GM11168 (cell line): ENCODE results near the gene AP3D1.

Experiments
- in situ Hi-C: fragments of 300-500 bp; cut with MboI; formaldehyde crosslinking; loops from one replicate; pipeline ENCODE4 v1.12.0; 2022; ENCODE audit warnings: low sequenced_read_pairs; ENCODE audit not compliant: unreplicated experiment

The AP3D1 gene

GRCh38 chr19:2184422-2184975 lies 33.1 kb upstream of the AP3D1 start:
- in situ Hi-C loops: no loop called here

- in situ Hi-C loops: no loop called here
Measured at GRCh38 chr19:2181633-2181997, 30.2 kb upstream of the AP3D1 start.

DNA sequence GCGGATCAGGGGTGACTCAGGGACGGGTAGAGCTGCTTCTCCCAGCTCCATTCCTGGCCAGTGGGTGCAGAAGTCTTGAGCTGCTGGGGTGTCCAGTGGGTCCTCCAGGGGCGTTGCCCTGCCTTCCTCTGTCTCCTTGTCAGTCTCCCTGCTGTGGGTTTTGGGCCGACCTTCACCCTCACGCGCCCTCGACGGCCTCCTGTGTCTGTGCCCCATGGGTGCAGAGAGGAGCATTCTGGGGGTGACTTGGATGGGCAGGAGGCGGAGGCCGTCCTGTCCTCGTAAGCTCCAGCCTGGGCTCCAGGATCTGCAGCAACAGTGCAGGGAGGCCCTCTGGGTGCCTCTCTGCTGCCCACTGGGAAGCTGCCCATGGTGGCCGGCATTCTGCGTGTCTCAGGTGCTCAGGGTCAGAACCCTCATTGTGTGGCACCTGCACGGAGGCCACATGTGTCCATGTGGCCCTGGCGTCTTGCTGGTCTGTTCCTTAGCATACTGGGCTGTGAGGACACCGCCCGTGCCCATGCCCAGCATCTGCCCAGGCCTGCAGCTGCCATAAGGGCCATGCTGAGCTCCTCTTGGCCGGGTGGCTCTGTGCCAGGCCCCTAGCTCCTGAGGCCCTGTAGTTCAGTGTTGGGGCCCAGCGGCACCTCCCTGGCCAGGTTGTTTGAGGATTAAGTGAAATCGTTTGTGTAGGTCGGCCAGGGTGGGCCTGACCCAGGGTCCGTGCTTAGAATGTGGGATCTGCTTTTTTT lies 29.7 kb upstream of the AP3D1 start:
- in situ Hi-C loops: no loop called here

GRCh38 chr19:2180114-2180513 lies 28.7 kb upstream of the AP3D1 start:
- in situ Hi-C loops: no loop called here

DNA sequence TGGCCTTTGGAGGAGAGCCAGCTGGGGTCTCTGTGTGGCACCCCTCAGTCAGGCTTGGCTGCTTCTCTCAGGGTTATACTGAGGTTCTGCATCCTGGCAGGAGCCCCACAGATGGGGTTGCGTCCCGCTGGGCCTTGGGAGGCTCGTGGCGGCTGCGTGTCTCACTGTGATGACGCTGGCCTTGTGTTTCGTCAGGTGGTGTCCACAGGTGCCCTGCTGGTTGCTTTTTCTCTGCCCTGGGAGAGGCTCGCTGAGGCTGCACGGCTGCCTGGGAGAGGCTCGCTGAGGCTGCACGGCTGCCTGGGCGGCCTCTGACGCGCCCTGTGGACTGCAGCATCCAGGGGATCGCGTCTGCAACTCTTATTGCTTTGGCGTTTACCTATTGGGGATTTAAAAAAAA lies 27.7 kb upstream of the AP3D1 start:
- in situ Hi-C loops: no loop called here

DNA sequence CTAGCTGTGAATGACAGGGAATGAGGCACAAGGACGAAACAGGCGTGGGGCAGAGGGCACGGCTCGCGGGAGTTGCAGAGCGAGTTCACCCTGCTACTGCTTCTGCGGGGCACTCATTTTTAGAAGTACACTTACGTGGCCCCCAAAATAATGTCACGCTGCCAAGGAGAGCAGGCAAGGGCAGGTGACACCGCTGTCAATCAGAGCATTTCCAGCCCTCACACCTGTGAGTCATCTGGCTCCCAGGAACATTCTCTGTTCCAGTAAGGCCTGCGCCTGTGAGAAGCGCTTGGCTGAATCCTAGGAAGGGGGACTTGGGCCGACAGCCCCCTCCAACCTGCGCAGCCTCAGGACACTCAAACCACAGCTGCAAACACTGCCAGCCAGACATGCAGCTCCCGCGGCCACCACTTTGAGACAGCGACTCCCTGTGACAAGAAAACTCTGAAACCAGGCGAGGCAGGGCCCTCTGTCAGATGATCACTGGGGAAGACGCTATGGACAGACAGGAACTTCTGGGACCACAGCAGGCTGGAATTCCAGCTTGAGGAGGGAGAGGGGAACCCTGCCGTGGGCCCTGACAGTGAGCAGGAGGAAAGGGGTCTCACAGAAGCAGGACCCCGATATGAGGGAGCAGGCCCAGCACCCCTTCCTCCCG lies 25.1 kb upstream of the AP3D1 start:
- in situ Hi-C loops: no loop called here

DNA sequence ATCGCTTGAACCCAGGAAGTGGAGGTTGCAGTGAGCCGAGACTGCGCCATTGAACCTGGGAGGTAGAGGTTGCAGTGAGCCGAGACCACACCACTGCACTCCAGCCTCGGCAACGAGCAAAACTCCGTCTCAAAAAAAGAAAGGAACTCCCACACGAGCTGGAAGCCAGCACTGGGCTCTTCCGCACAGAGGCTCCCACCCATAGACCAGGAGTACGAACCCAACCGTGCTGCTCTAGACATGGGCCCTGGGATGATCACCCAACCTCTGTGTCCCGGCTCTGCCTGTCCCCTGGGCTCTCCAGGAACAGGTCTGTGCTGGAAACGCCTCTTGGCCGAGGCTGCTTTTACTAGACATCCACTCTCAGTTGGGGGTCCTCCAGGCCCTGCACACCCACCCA lies 24.4 kb upstream of the AP3D1 start:
- in situ Hi-C loops: no loop called here

GRCh38 chr19:2173767-2174577 lies 22.6 kb upstream of the AP3D1 start:
- in situ Hi-C loops: no loop called here

GRCh38 chr19:2173388-2173766 lies 22.0 kb upstream of the AP3D1 start:
- in situ Hi-C loops: no loop called here

DNA sequence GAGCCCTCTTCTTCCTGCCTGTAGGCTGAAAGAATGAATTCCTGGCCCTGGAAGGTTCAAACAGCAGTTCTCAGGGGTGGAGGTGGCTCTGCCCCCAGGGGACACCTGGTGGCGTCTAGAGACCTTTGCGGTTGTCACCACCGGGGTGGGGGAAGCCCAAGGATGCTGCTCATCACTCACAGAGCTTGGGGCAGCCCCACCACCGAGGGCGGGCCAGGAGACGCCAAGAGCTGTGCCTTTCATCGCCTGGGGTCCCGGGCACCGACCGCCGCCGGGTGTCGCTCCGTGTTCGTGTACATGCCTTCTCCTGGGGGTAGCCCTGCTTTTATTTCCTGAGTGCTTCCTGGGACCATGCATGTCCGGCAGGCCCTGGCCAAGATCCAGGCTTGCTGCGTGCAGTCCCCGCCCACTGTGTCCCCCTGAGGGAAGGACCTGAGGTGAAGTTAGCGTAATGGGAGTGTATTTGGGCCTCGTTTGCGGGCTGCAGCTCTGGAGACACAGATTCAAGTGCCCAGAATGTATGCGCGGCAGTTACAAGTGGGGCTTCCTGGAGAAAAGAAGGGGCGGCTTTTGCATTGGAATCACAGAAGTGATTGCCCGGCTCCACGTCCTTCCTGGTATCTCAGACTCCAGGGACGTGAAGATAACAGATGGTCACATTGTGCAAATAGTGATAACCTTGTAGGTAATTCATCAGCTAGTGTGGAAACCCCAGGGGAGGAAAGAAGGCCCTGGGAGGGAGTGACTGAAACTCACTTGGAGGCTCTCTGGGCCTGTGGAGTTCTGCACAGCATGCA lies 20.2 kb upstream of the AP3D1 start:
- in situ Hi-C loops: no loop called here

DNA sequence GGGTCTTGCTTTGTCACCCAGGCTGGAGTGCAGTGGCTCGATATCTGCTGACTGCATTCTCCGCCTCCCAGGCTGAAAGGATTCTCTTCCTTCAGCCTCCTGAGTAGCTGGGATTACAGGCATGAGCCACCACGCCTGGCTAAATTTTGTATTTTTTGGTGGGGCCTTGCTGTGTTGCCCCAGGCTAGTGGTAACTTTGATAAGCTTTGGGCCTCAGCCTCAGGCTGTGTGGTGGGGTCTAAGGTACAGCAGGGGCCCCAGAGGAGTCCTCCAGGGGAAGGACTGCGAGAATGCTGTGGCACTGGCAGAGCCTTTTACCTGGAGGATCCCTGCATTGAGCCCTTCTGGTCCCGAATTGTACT lies 19.6 kb upstream of the AP3D1 start:
- in situ Hi-C loops: no loop called here

- in situ Hi-C loops: no loop called here
Measured at GRCh38 chr19:2170219-2170618, 18.9 kb upstream of the AP3D1 start.

GRCh38 chr19:2168619-2169424 lies 17.5 kb upstream of the AP3D1 start:
- in situ Hi-C loops: no loop called here

GRCh38 chr19:2167896-2168618 lies 16.7 kb upstream of the AP3D1 start:
- in situ Hi-C loops: no loop called here

DNA sequence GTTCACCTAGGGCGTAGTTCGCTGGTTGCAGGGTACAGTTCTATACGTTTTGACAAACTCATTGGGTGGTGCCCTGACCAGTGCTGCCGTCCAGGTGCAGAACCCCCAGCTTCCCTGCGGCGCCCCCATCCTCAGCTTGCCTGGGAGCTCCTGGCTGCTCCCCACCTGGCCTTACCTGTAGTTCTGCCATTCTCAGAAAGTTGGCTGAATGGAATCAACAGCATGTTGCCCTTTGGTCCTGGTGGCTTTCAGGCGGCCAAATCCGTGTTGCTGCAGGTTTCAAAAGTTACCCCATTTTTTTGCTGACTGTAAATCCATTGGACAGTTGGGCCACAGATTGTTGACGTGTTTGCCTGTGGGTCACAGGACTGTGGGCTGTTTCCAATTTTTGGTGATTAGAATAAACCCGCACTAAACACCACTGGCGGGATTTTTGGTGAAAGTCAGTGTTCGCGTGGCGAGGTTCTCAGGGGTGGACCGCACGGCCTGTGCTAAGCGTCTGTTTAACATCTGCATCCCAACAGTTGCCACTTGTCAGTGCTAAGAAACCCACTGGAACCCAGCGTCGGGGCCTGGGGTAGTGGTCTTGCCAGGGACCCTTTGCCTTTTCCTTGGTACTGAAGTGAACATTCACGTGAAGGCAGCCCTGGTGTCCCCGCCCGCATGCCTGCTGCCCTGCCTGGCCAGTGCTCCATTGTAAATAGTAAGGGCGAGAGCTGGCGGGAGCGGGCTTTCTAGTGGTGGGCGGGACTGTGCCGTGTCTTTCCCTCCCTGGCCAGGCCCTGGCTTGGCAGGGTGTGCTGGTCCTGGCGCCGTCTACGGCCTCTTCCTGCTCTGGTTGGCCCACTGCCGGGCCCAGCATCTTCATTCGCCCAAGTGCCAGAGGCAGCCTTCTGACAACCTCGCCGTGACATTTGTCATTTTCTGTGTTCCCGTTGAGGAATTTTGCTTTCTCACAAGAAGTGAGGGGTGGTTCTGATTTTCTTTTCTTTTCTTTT lies 15.7 kb upstream of the AP3D1 start:
- in situ Hi-C loops: no loop called here

DNA sequence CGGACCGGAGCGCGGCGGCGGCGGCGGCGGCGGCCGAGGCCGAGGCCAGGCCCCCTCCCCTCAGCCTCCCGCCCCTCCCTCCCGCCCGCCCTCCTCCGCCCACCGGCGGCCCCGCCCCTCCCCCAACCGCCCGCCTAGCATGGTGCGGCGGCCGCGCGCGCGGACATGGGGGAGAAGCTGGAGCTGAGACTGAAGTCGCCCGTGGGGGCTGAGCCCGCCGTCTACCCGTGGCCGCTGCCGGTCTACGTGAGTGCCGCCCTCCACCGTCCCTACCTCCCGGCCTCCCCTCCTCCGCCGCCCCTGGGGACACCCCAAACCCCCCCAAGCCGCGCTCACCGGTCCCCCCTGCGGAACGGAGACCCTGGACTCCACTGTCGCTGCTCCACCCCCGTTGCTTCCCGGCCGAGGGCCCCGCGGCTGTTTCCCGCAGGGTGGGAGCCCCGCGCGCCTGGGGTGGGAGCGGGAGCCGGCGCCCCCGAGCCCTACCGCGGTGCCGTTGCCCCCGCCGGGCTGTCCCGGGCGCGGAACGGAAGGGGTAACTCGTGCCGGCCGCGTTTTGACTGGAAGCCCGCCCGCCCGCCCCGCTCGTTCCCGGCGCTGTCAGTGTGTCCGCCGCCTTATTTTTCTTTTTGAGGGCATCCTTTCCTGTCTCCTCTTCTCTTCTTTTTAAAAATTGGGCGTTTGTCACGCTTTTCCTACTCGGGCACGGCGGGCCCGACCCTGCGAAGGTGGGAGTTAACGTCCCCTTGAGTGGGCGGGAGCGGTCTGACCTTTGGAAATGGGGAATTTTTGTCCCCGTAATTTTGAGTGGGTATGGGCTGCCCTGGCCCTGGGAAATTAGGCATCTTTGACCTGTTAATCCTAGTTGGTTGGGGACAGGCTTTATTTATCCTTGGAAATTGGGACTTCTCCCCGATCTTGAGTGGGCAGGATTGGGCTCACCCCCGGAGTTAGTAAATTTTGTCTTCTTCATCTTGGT lies 12.9 kb upstream of the AP3D1 start:
- in situ Hi-C loops: no loop called here

DNA sequence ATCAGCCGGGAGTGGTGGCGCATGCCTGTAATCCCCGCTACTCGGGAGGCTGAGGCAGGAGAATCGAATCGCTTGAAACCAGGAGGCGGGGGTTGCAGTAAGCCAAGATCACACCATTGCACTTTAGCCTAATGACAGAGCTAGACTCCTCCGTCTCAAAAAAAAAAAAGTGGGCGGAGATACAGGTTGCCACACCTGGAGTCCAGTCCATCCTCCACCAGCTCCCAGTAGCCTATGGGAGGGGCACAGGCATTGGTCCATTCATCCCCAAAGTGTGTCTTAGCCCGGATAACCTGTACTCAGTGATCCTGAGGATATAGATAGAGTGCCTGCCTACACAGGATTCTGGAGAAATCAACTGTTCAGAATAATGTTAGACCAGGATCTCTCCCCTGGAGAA lies 9.0 kb upstream of the AP3D1 start:
- in situ Hi-C loops: no loop called here
